Measurements from ENCODE around the gene USP49. TPM values are rescaled to one million over a fixed set of nuclear protein-coding genes. Genes with fewer than 3 reads are reported as not detected.

USP49 gene
- total RNA-seq, 1 donor from 2014 or later, result 10.6 TPM

Small RNA genes lying within 50 kb of the gene (small RNA-seq; reads per million reads assigned to genes)
- gene AL365205.2 (not detected), gene AL365205.3 (not detected), gene RF00019 (not detected), gene RF00393 (not detected)

Other genes with a start within 250 kb of the USP49 start
- gene TFEB, start 159.8 kb downstream of the USP49 start, total RNA-seq, result 1.6 TPM
- under 0.01 TPM for gene PGC, start 148.0 kb downstream of the USP49 start, total RNA-seq
- gene FRS3, start 115.5 kb downstream of the USP49 start, total RNA-seq, result 9.4 TPM
- 0.41 TPM for gene PRICKLE4, start 114.6 kb downstream of the USP49 start, total RNA-seq
- gene TOMM6, start 107.7 kb downstream of the USP49 start, total RNA-seq, result 35.9 TPM
- gene MED20, start 25.8 kb upstream of the USP49 start, total RNA-seq, result 16.7 TPM
- 14.7 TPM for gene BYSL, start 26.1 kb upstream of the USP49 start, total RNA-seq
- gene CCND3, start 46.4 kb upstream of the USP49 start, total RNA-seq, result 12.6 TPM
- 4.5 TPM for gene TAF8, start 155.1 kb upstream of the USP49 start, total RNA-seq
- under 0.01 TPM for gene C6orf132, start 247.2 kb upstream of the USP49 start, total RNA-seq